ENCODE measurements around the gene CTAGE9.

DNA sequence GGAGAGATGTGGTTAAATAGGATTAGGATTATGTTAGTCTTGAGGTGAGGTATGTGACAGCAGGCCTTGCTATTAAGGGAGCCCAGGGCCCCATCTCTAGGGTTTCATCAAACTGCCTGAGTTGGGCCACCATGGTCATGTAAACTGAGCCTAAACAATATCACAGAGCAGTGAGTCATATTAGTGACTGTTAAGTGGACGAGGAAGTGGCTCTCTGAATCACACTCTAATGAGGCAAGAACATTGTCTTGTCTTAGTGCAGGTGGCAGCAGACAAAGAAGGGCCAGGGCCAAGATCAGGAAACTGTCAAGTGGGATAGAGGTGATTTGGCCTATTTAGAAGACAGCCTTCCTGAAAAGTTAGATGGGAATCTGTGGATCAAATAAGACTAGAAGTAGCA lies 50.6 kb downstream of the CTAGE9 start:
- TF ChIP-seq POLR2A (IDR thresholded peaks at IDR 0.05; ENCODE audit: low read length) (no peak), GATA1 (IDR thresholded peaks at IDR 0.05; ENCODE audit: low read depth, low read length) (no peak)

Measured in erythroblast (primary cell).